GM12878 (cell line): ENCODE measurements around the gene TMC8. TPM values are rescaled to one million over a fixed set of nuclear protein-coding genes. Genes with fewer than 3 reads are reported as not detected.
A peak's percentile ranks its signal among the peaks of the same experiment; 100 is the strongest.

Experiments used
- ATAC-seq: fragments of 200-7000 bp; cut with Tn5 transposase; 3 replicates; pipeline ENCODE4 v1.9.1; 2020; ENCODE audit warnings: mild to moderate bottlenecking, moderate library complexity
- BruUV-seq: library from RNA; stranded (reverse); fragments of 400-500 nt; replicated peaks from 2 replicates; lab custom pipeline; 2021; lab: Mats Ljungman, UMichigan
- CTCF ChIA-PET: fragments of 300-600 bp; sonication (Branson Sonifier 250); formaldehyde crosslinking; extraction: SDS; loops from one replicate; lab custom pipeline; 2021; ENCODE audit warnings: inconsistent platforms; lab: Yijun Ruan, JAX
- POLR2A ChIA-PET: fragments of 350-600 bp; formaldehyde crosslinking; extraction: SDS; loops from one replicate; lab custom pipeline; 2021; ENCODE audit warnings: inconsistent platforms; lab: Charles Lee
- RAD21 ChIA-PET: fragments of 300-600 bp; sonication (Branson Sonifier 250); formaldehyde crosslinking; loops from one replicate; lab custom pipeline; 2023; ENCODE audit warnings: antibody characterized with exemption; ENCODE audit not compliant: unreplicated experiment; lab: Charles Lee
- SMC1A ChIA-PET: fragments of 300-600 bp; sonication (Branson Sonifier 250); formaldehyde crosslinking; loops from one replicate; lab custom pipeline; 2023; ENCODE audit not compliant: unreplicated experiment, uncharacterized antibody; lab: Charles Lee
- DNase-seq: peaks from one replicate; pipeline ENCODE4 v3.0.0-alpha.2; 2011; ENCODE audit warnings: low read depth, low spot score
- FAIRE-seq: peaks from 3 replicates; lab custom pipeline; 2011; peaks lifted over from hg19 to GRCh38; lab: Jason Lieb, UNC
- H2AFZ ChIP-seq: 2 replicates; pipeline ENCODE4 v1.6.0; 2011; ENCODE audit warnings: low read depth, low read length, control low read depth; ENCODE audit not compliant: control insufficient read depth
- H3K27ac ChIP-seq: 2 replicates; pipeline ENCODE4 v1.5.1; 2011; ENCODE audit warnings: control low read depth; ENCODE audit not compliant: control insufficient read depth, insufficient read depth
- H3K27me3 ChIP-seq, 2 experiments: replicated peaks in 1 of 2; 2 replicates each; pipeline versions ENCODE4 v1.6.0 to v1.6.1; 2011; ENCODE audit warnings: low read length in 1 of 2; ENCODE audit not compliant: control insufficient read depth in 2 of 2, insufficient read depth in 2 of 2
- H3K36me3 ChIP-seq, 2 experiments: 2 replicates each; pipeline ENCODE4 v1.5.1; 2011; ENCODE audit warnings: low read length in 1 of 2; ENCODE audit not compliant: control insufficient read depth in 2 of 2, insufficient read depth in 2 of 2
- H3K4me1 ChIP-seq: 2 replicates; pipeline ENCODE4 v1.6.1; 2011; ENCODE audit warnings: mild to moderate bottlenecking, low read length, moderate library complexity, mixed read lengths; ENCODE audit not compliant: control insufficient read depth, insufficient read depth
- H3K4me2 ChIP-seq: 2 replicates; pipeline ENCODE4 v1.6.0; 2011; ENCODE audit warnings: control low read depth; ENCODE audit not compliant: control insufficient read depth, insufficient read depth
- H3K4me3 ChIP-seq: fragments of 200-600 bp; sonication (generic); 2 replicates; pipeline ENCODE4 v1.5.1; 2016
- H3K79me2 ChIP-seq: 2 replicates; pipeline ENCODE4 v1.6.0; 2011; ENCODE audit warnings: low read length; ENCODE audit not compliant: control insufficient read depth, insufficient read depth
- H3K9ac ChIP-seq: 2 replicates; pipeline ENCODE4 v1.8.0; 2011; ENCODE audit warnings: low read length, control low read depth, mixed read lengths; ENCODE audit not compliant: control insufficient read depth, insufficient read depth
- H3K9me3 ChIP-seq: replicated peaks from 3 replicates; pipeline ENCODE4 v1.5.1; 2011; ENCODE audit warnings: mild to moderate bottlenecking, low read length; ENCODE audit not compliant: control insufficient read depth, insufficient read depth
- H4K20me1 ChIP-seq: 2 replicates; pipeline ENCODE4 v1.6.0; 2011; ENCODE audit not compliant: control insufficient read depth, insufficient read depth
- BHLHE40 ChIP-seq, 2 experiments: fragments of 450-650 bp in 1 of 2; IDR thresholded peaks; 2 replicates each; pipeline ENCODE4 v1.6.1; 2011 to 2017; ENCODE audit warnings: low read depth in 2 of 2, borderline replicate concordance in 1 of 2, improper control_type of control experiment in 1 of 2, low read length in 1 of 2, mild to moderate bottlenecking in 1 of 2
- DPF2 ChIP-seq: fragments of 450-650 bp; IDR thresholded peaks from 2 replicates; pipeline ENCODE4 v1.6.1; 2017; ENCODE audit warnings: mild to moderate bottlenecking
- ETV6 ChIP-seq, 2 experiments: fragments of 450-650 bp in 1 of 2; IDR thresholded peaks in 1 of 2; conservative IDR thresholded peaks in 1 of 2; 2 replicates each; pipeline ENCODE4 v1.6.1; 2014; ENCODE audit warnings: antibody characterized with exemption in 1 of 2, borderline replicate concordance in 1 of 2, low read depth in 1 of 2, mild to moderate bottlenecking in 1 of 2, moderate library complexity in 1 of 2
- MEF2B ChIP-seq: fragments of 450-650 bp; IDR thresholded peaks from 2 replicates; pipeline ENCODE4 v1.6.1; 2018; ENCODE audit warnings: mild to moderate bottlenecking, moderate library complexity; ENCODE audit not compliant: partially characterized antibody, poor library complexity, severe bottlenecking
- NBN ChIP-seq: fragments of 450-650 bp; IDR thresholded peaks from 2 replicates; pipeline ENCODE4 v1.6.1; 2016
- NFIC ChIP-seq: IDR thresholded peaks from 2 replicates; pipeline ENCODE4 v1.6.1; 2012; ENCODE audit warnings: low read depth, mild to moderate bottlenecking, inconsistent platforms, low read length, moderate library complexity
- POLR2A ChIP-seq: IDR thresholded peaks from 2 replicates; pipeline ENCODE4 v1.6.1; 2011; ENCODE audit warnings: low read depth, mild to moderate bottlenecking, low read length
- RUNX3 ChIP-seq: IDR thresholded peaks from 2 replicates; pipeline ENCODE4 v1.6.1; 2012; ENCODE audit warnings: low read length, inconsistent platforms
- SIN3A ChIP-seq: IDR thresholded peaks from 2 replicates; pipeline ENCODE4 v1.6.1; 2012; ENCODE audit warnings: low read depth, low read length, improper control_type of control experiment
- SMARCA5 ChIP-seq: fragments of 450-650 bp; IDR thresholded peaks from 2 replicates; pipeline ENCODE4 v1.6.1; 2017; ENCODE audit warnings: mild to moderate bottlenecking
- SREBF1 ChIP-seq: IDR thresholded peaks from 2 replicates; pipeline ENCODE4 v1.6.1; 2012; ENCODE audit warnings: mild to moderate bottlenecking, low read length
- WGBS: methylation state at CpG from one replicate; pipeline ENCODE4 v1.1.6; 2016; ENCODE audit warnings: low lambda C conversion rate; ENCODE audit not compliant: insufficient replicate concordance, insufficient coverage; ENCODE audit errors: missing lambda C conversion rate; 5-methylcytosine and 5-hydroxymethylcytosine counted together
- in situ Hi-C: fragments of 300-500 bp; cut with MboI; formaldehyde crosslinking; loops from 9 replicates; pipeline ENCODE4 v1.14.3; 2018; ENCODE audit warnings: mixed read lengths
- intact Hi-C: fragments of 100-400 bp; cut with micrococcal nuclease; formaldehyde crosslinking; loops from one replicate; pipeline ENCODE4 v1.14.2; 2022; ENCODE audit not compliant: unreplicated experiment
- polyA plus RNA-seq, 11 experiments: library from polyadenylated mRNA; depleted of rRNA in 4 of 11; unstranded in 6 of 11; stranded (reverse) in 5 of 11; fragments of >200 nt; fragmentation: Nextera tagmentation in 4 of 11; fragmentation: Illumina TruSeq in 1 of 11; extraction: Ambion mirVana in 4 of 11; extraction: Trizol in 1 of 11; gene quantifications; 1 replicate in 1 of 11; 2 replicates in 10 of 11; pipeline versions ENCODE4 v1.2.1 to v1.2.3, GENCODE V29; 2011 to 2016; ENCODE audit warnings: inconsistent platforms in 2 of 11, missing spikeins in 2 of 11, low read depth in 1 of 11
- total RNA-seq, 4 experiments: library from RNA; depleted of rRNA in 3 of 4; stranded (reverse); fragments of >200 nt in 3 of 4; fragmentation: Illumina TruSeq in 1 of 4; extraction: Trizol in 1 of 4; gene quantifications; 2 replicates each; pipeline versions ENCODE4 v1.2.1 to v1.2.3, GENCODE V29; 2013 to 2021

TMC8 gene
- total and polyA plus RNA-seq, 10 of the 15 experiments (the other 5 are each of a cell fraction or from before 2014, with no cell fraction given) = 2.7 to 128 (median 40.0) TPM

DNA sequence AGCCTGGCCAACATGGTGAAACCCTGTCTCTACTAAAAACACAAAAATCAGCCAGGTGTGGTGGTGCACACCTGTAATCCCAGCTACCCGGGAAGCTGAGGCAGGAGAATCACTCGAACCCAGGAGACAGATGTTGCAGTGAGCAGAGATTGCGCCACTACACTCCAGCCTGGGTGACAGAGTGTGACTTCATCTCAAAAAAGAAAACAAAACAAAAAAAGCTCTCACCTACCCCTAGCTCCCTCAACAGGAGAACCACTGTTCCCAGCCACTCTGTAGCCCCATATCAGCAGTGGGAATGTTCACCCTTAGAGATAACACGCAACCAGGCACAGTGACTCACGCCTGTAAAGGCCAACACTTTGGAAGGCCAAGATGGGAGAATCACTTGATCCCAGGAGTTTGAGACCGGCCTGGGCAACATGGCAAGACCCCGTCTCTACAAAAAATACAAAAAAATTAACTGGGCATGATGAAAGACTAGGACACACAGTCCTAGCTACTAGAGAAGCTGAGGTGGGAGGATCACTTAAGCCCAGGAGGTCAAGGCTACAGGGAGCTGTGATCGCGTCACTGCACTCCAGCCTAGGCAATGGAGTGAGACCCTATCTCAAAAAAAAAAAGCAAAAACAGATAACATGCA, 5.4 kb downstream of the TMC8 start:
- FAIRE-seq = no peak

DNA sequence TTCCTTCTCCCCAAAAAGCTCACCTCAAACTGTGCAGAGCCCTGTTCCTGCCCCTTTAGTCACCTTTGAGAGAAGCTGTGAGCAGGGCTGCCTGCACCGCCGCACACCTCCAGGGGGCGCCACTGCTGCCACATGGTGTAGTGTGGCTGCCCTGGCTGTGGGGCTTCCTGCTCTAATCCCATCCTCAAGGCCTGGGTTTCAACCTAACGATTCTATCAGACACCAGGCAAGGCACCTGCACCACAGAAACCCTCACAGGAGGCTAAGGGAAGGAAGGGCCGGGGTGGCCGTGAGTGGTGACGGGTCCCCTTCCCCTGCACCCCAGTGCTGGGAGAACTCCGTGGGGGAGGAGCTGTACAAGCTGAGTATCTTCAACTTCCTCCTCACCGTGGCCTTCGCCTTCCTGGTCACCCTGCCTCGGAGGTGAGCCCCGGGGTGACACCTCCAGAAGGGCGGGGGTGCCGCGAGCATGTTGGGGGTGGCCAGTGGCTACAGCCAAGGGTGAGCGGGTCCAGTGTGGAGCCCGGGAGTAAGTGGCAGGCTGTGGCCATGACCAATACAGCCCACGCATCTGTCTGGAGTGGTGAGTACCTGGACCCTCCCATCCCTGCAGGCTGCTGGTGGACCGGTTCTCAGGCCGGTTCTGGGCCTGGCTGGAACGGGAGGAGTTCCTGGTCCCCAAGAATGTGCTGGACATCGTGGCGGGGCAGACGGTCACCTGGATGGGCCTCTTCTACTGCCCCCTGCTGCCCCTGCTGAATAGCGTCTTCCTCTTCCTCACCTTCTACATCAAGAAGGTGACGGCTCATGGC, 7.0 kb downstream of the TMC8 start:
- Histone ChIP-seq H4K20me1 (no peaks in the 10 kb centered on the region), H3K4me1 (peaks cover 66% of the 10 kb centered on the region), H3K4me2 (peak overlapping the region; percentile 72), H3K9ac (no peak overlapping the region), H2AFZ (no peak overlapping the region), H3K27me3 (no peaks in the 10 kb centered on the region), H3K36me3 (peaks cover 16 to 17% of the 10 kb centered on the region in 2 experiments; a peak in 3 of 4 replicates), H3K4me3 (no peak overlapping the region), H3K9me3 (no peaks in the 10 kb centered on the region), H3K79me2 (peaks cover 35% of the 10 kb centered on the region), H3K27ac (peak overlapping the region; percentile 67)
- FAIRE-seq = no peak
- ATAC-seq = peak; percentile 8
- in situ Hi-C loops = no loop called here
- no TSS peak for BruUV-seq
- DNase-seq = no peak
- intact Hi-C loops = no loop called here
- CTCF ChIA-PET = interaction anchor here (0.6 to 9.5 kb wide), 14 partner anchors 10 to 1901 kb away, joined by 3 to 132 read pairs (median 7); partner anchors contain the start of gene TMC6
- 34% methylated on average over 26 of the region's 26 CpGs for WGBS
- RAD21 ChIA-PET = interaction anchor here (0.8 to 6.8 kb wide), 7 partner anchors 12 to 117 kb away, joined by 3 to 83 read pairs (median 3); partner anchors contain the start of gene TK1
- SMC1A ChIA-PET = interaction anchor here (0.5 to 5.1 kb wide), 6 partner anchors 15 to 53 kb away, joined by 3 to 51 read pairs (median 4); partner anchors contain the start of gene TK1
- POLR2A ChIA-PET = interaction anchor here (1.0 to 3.7 kb wide), 6 partner anchors 9 to 38 kb away, joined by 3 to 16 read pairs (median 6); no protein-coding TSS in a partner anchor
- TF ChIP-seq RUNX3 (no peak), BHLHE40 (IDR thresholded peaks at IDR 0.05; ENCODE audit: borderline replicate concordance in 1 of 2, low read depth in 2 of 2, low read length in 1 of 2) (peak in 1 of 2 experiments; percentile 6; a peak in 1 of 4 replicates), NBN (0 out of 2 replicates have a peak, but pooled peaks have one; percentile 42), SREBF1 (no peak), POLR2A (peak; percentile 70), SMARCA5 (peak; percentile 84), ETV6 (conservative IDR thresholded peaks at IDR 0.05 in 1 of 2, IDR thresholded peaks at IDR 0.05 in 1 of 2; ENCODE audit: borderline replicate concordance in 1 of 2, low read depth in 1 of 2) (no peak), MEF2B (peak; percentile 10), DPF2 (peak; percentile 53; the same call in 1 of the 2 replicates)

More for the DNA sequence above, 5.4 kb downstream of the TMC8 start:
- Histone ChIP-seq H2AFZ (no peak overlapping the region), H3K4me3 (no peak overlapping the region), H3K9ac (no peak overlapping the region), H3K27ac (no peak overlapping the region), H3K4me2 (no peak overlapping the region), H4K20me1 (no peaks in the 10 kb centered on the region), H3K79me2 (peaks cover 51% of the 10 kb centered on the region), H3K36me3 (peaks cover 13 to 16% of the 10 kb centered on the region in 2 experiments; a peak in 3 of 4 replicates), H3K9me3 (no peaks in the 10 kb centered on the region), H3K4me1 (peaks cover 57% of the 10 kb centered on the region), H3K27me3 (no peaks in the 10 kb centered on the region)
- DNase-seq = no peak
- ChIA-PET SMC1A (interaction anchor here (0.7 to 5.1 kb wide), 14 partner anchors 8 to 116 kb away, joined by 3 to 51 read pairs (median 4); no protein-coding TSS in a partner anchor), CTCF (interaction anchor here (0.6 to 9.5 kb wide), 19 partner anchors 8 to 122 kb away, joined by 3 to 132 read pairs (median 10); partner anchors contain the start of genes AFMID, C17orf99, SYNGR2 and TK1), POLR2A (interaction anchor here (0.6 to 3.7 kb wide), 9 partner anchors 9 to 116 kb away, joined by 3 to 16 read pairs (median 3); no protein-coding TSS in a partner anchor), RAD21 (interaction anchor here (0.6 to 6.8 kb wide), 5 partner anchors 11 to 116 kb away, joined by 3 to 83 read pairs (median 4); no protein-coding TSS in a partner anchor)
- no peak for ATAC-seq
- no TSS peak for BruUV-seq
- intact Hi-C loops (loop anchor here (2.0 kb wide), 1 partner anchor 37 kb away; no protein-coding TSS in a partner anchor), in situ Hi-C loops (no loop called here)
- TF ChIP-seq SIN3A (no peak), NFIC (no peak)
- WGBS = 94% methylated on average over 9 of the region's 9 CpGs
